ENCODE measurements around the gene NRXN3. TPM values are rescaled to one million over a fixed set of nuclear protein-coding genes. Genes with fewer than 3 reads are reported as not detected.

The NRXN3 gene
- polyA plus RNA-seq, 1 donor (not counting 4 experiments of a cell fraction or from before 2014, with no cell fraction given), result 0.89 TPM

- no peak overlapping the region for H3K4me3 ChIP-seq (ENCODE audit: control insufficient read depth in 2 of 3, extremely low read depth in 1 of 3, insufficient read depth in 2 of 3, low read depth in 1 of 3, low read length in 3 of 3)
- H4K20me1 ChIP-seq (ENCODE audit: control insufficient read depth, extremely low read depth, insufficient read depth, low read length), result no peaks in the 10 kb centered on the region
- H2AFZ ChIP-seq (ENCODE audit: control insufficient read depth, low read length), result no peak overlapping the region
- H3K27ac ChIP-seq (ENCODE audit: control insufficient read depth, insufficient read depth, low read length), result no peak overlapping the region
- no peak for FAIRE-seq
- H3K4me1 ChIP-seq (ENCODE audit: control insufficient read depth, extremely low read depth, insufficient read depth, low read length), result peaks cover 3% of the 10 kb centered on the region
- no peaks in the 10 kb centered on the region for H3K27me3 ChIP-seq (ENCODE audit: control insufficient read depth, extremely low read depth, insufficient read depth, low read length)
- H3K9ac ChIP-seq (ENCODE audit: control insufficient read depth, extremely low read depth, insufficient read depth, low read length), result no peak overlapping the region
- dilution Hi-C loops (cut with MboI; ENCODE audit: extremely low pct_ligation_motif_present, low sequenced_read_pairs), result no loop called here
- H3K9me3 ChIP-seq (ENCODE audit: control insufficient read depth, low read depth, low read length), result no peaks in the 10 kb centered on the region
- no peaks in the 10 kb centered on the region for H3K9me1 ChIP-seq (ENCODE audit: control insufficient read depth, extremely low read depth, insufficient read depth, low read length)
- no peak for DNase-seq (ENCODE audit: low read depth, low spot score)
- no peaks in the 10 kb centered on the region for H3K36me3 ChIP-seq (ENCODE audit: control insufficient read depth in 2 of 2, extremely low read depth in 1 of 2, insufficient read depth in 2 of 2, low read length in 2 of 2)
- no peaks in the 10 kb centered on the region for H3K79me2 ChIP-seq (ENCODE audit: control insufficient read depth, insufficient read depth, low read length)
- no peak overlapping the region for H3K4me2 ChIP-seq (ENCODE audit: control insufficient read depth, extremely low read depth, insufficient read depth, low read depth, low read length)
- TF ChIP-seq EZH2 (IDR thresholded peaks at IDR 0.05; ENCODE audit: low read length) (no peak), CTCF (optimal IDR thresholded peaks at IDR 0.05 in 1 of 3, IDR thresholded peaks at IDR 0.05 in 1 of 3, conservative IDR thresholded peaks at IDR 0.05 in 1 of 3; ENCODE audit: extremely low read depth in 1 of 3, insufficient read depth in 2 of 3, low read length in 3 of 3) (no peak)
Measured at GRCh38 chr14:79660053-79660939, 1490.1 kb downstream of the NRXN3 start.

- Histone ChIP-seq H3K27me3 (ENCODE audit: control insufficient read depth, extremely low read depth, insufficient read depth, low read length) (no peaks in the 10 kb centered on the region), H3K9me1 (ENCODE audit: control insufficient read depth, extremely low read depth, insufficient read depth, low read length) (no peaks in the 10 kb centered on the region), H3K4me3 (ENCODE audit: control insufficient read depth in 2 of 3, extremely low read depth in 1 of 3, insufficient read depth in 2 of 3, low read depth in 1 of 3, low read length in 3 of 3) (no peak overlapping the region), H3K4me1 (ENCODE audit: control insufficient read depth, extremely low read depth, insufficient read depth, low read length) (peaks cover 3% of the 10 kb centered on the region), H4K20me1 (ENCODE audit: control insufficient read depth, extremely low read depth, insufficient read depth, low read length) (no peaks in the 10 kb centered on the region), H3K9me3 (ENCODE audit: control insufficient read depth, low read depth, low read length) (no peaks in the 10 kb centered on the region), H3K79me2 (ENCODE audit: control insufficient read depth, insufficient read depth, low read length) (no peaks in the 10 kb centered on the region), H3K27ac (ENCODE audit: control insufficient read depth, insufficient read depth, low read length) (no peak overlapping the region), H3K9ac (ENCODE audit: control insufficient read depth, extremely low read depth, insufficient read depth, low read length) (no peak overlapping the region), H3K36me3 (ENCODE audit: control insufficient read depth in 2 of 2, extremely low read depth in 1 of 2, insufficient read depth in 2 of 2, low read length in 2 of 2) (no peaks in the 10 kb centered on the region), H2AFZ (ENCODE audit: control insufficient read depth, low read length) (peak overlapping the region; percentile 57), H3K4me2 (ENCODE audit: control insufficient read depth, extremely low read depth, insufficient read depth, low read depth, low read length) (no peak overlapping the region)
- DNase-seq (ENCODE audit: low read depth, low spot score), result peak; percentile 5
- TF ChIP-seq EZH2 (IDR thresholded peaks at IDR 0.05; ENCODE audit: low read length), result no peak
- no peak for TF ChIP-seq CTCF (optimal IDR thresholded peaks at IDR 0.05 in 1 of 3, IDR thresholded peaks at IDR 0.05 in 1 of 3, conservative IDR thresholded peaks at IDR 0.05 in 1 of 3; ENCODE audit: extremely low read depth in 1 of 3, insufficient read depth in 2 of 3, low read length in 3 of 3)
- dilution Hi-C loops (cut with MboI; ENCODE audit: extremely low pct_ligation_motif_present, low sequenced_read_pairs), result no loop called here
- peak; percentile 75 for FAIRE-seq
Measured at GRCh38 chr14:79661752-79662151, 1491.6 kb downstream of the NRXN3 start.
